GM15510 (cell line): ENCODE results near the gene ZNF581.
A peak's percentile ranks its signal among the peaks of the same experiment; 100 is the strongest.

Experiments
- POLR2A ChIP-seq: IDR thresholded peaks from 3 replicates; pipeline ENCODE4 v1.6.1; 2011; ENCODE audit warnings: borderline replicate concordance; ENCODE audit not compliant: insufficient read length; ENCODE audit errors: extremely low read depth

The ZNF581 gene

GRCh38 chr19:55643003-55643886, at the start of gene ZNF581:
ZNF581 (plus strand) TSS chr19:55643649; CDS start chr19:55644572, 923 bp downstream.
- peak; percentile 47 for TF ChIP-seq POLR2A

- no peak for TF ChIP-seq POLR2A
These were observed 48.4 kb upstream of the ZNF581 start for GRCh38 chr19:55594996-55595545.

GRCh38 chr19:55596304-55596703, 47.1 kb upstream of the ZNF581 start:
- TF ChIP-seq POLR2A = no peak

- no peak for TF ChIP-seq POLR2A
These were observed 45.9 kb upstream of the ZNF581 start for GRCh38 chr19:55597501-55597921.

DNA sequence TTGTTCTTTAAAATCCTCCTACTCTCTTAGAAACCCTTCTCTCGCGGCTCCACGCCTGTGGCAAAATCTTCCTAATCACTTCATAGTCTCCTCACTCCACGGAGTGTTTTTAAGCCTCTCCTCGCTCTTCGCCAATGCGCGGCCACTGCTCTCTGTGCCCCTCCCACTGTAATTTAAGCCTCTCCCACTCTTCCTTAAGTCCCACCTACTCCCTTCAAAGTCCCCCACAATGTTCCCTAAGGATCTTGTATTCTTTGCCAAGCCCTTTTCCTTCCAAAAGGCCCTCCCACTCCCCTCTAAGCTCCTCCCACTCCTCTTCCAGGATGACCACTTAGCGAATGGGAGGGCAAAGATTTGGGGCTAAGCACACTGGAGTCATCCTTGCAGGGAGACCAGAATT, 45.4 kb upstream of the ZNF581 start:
- TF ChIP-seq POLR2A = no peak

DNA sequence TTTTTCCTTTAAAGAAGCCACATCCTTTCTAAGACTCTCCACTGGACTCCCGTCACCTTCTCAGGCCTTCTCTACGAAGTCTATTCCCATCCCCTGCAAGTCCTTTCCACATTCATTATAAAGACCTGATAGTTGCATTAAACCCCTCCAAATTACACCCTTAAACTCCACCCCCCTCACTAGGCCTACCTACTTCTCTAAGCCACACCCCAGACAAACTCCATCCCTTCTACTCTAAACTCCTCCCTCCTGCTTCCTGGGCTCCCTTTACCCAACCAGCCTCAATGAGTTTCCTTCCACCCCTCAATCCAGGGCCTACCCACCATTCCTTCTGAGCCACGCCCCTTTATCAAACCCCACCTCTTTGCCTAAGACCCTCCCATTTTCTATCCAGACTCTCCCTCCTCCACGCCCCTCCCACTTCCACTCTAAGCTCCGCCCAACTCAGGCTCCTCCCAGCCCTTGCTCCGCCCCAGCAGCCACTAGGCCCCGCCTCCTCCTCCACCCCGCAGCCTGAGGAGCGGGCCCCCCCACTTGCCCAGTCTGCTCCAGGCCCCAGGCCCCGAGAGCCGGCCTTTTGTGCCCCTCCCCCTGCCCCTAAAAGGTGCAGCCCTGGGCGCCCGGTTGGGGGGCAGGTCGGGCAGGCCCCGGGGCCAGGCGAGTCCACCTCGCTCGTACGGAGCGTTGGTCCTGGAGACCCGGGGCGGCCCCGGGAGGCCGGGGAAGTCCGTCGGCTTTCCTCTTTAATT, 44.6 kb upstream of the ZNF581 start:
- TF ChIP-seq POLR2A = peak; percentile 42

GRCh38 chr19:55599468-55599841, 44.0 kb upstream of the ZNF581 start, which contains the start of gene FIZ1:
FIZ1 (minus strand) TSS chr19:55599517; CDS start chr19:55597865, 1,652 bp downstream.
- TF ChIP-seq POLR2A = no peak

GRCh38 chr19:55599842-55600661, 43.4 kb upstream of the ZNF581 start, which contains the start of gene ZNF524:
ZNF524 (plus strand) TSS chr19:55600288; CDS start chr19:55602113, 1,825 bp downstream.
- TF ChIP-seq POLR2A = peak; percentile 10

DNA sequence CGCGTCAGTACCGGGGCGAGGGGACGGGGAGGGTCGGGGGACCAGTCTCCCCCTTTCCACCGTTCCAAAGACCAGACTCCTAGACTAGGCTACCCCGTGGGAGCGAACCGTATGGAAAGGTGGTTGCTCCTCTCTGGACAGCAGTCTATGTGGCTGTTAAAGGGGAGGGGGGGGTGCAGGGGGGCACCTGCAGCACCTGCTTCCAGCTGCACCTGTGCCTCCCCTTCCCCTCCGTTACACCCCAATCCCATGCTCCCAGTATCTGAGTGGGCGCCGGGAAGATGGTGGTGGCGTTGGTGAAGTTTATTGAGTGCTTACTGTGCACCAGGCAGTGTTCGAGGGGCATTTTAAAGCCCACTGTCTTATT, 42.8 kb upstream of the ZNF581 start:
- TF ChIP-seq POLR2A = peak; percentile 35

- TF ChIP-seq POLR2A = no peak
These were observed 42.4 kb upstream of the ZNF581 start for GRCh38 chr19:55601084-55601483.

GRCh38 chr19:55602104-55603001, 41.1 kb upstream of the ZNF581 start:
- TF ChIP-seq POLR2A = no peak

- TF ChIP-seq POLR2A = no peak
These were observed 40.3 kb upstream of the ZNF581 start for GRCh38 chr19:55603115-55603514.

DNA sequence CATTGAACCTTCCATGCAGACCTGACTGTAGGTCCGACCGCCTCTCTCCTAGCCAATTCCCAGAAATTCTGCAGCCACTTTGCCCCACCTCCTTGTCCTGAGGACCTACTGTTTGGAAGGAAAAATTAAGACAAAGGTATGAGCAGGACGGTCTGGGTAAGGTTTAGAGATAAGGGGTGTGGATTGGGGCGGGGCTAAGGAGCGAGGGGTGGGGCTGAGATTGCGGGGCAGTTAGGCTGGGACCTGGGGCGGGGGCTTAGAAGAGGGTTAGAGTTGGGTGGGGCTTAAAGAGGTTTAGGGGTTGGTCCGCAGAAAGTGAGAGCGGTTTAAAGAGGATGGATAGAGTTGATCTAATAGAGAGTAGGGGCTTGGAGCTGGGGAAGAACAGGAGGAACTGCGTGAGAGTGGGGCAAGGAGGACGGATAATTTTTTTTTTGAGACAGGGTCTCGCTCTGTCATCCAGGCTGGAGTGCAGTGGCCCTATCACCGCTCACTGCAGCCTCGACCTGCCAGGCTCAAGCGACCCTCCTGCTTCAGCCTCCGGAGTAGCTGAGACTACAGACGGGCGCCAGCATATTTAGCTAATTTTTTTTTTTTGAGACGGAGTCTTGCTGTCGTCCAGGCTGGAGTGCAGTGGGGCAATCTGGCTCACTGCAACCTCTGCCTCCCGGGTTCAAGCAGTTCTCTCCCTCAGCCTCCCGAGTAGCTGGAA, 39.7 kb upstream of the ZNF581 start:
- no peak for TF ChIP-seq POLR2A
